ENCODE results near the gene ARTN.

DNA sequence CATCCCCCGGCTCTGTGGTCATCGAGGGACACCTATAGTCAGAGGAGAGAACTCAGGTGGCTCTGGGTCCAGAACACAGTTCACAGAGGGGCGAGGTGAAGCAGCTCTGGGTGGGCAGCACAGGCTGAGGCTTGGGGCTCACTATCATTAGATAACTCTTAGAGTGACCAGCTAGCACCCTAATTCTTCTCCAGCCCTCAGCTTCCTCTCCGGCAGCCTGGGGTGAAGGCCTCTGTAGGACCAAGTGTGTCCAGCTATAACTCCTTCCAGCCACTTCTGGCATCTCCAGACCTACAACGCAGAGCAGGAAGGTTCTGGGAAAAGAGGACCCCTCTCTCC lies 1.4 kb downstream of the ARTN start:
- TF ChIP-seq, protein P1, sequence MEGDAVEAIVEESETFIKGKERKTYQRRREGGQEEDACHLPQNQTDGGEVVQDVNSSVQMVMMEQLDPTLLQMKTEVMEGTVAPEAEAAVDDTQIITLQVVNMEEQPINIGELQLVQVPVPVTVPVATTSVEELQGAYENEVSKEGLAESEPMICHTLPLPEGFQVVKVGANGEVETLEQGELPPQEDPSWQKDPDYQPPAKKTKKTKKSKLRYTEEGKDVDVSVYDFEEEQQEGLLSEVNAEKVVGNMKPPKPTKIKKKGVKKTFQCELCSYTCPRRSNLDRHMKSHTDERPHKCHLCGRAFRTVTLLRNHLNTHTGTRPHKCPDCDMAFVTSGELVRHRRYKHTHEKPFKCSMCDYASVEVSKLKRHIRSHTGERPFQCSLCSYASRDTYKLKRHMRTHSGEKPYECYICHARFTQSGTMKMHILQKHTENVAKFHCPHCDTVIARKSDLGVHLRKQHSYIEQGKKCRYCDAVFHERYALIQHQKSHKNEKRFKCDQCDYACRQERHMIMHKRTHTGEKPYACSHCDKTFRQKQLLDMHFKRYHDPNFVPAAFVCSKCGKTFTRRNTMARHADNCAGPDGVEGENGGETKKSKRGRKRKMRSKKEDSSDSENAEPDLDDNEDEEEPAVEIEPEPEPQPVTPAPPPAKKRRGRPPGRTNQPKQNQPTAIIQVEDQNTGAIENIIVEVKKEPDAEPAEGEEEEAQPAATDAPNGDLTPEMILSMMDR (IDR thresholded peaks at IDR 0.05), result no peak
- no peak for TF ChIP-seq POLR2A (IDR thresholded peaks at IDR 0.05)

Measured in Peyer's patch (tissue), 4 donors.